Hematopoietic multipotent progenitor cell treated with erythropoietin and hydrocortisone succinate and interleukin-3 and kit ligand, for 17 days (in vitro differentiated cells): ENCODE measurements around the gene NELL2.
"Not testable (repeated sequence)": the region's sequence is repeated elsewhere in the genome, so short reads cannot be mapped to it uniquely, and the experiment has no call there.

ENCODE experiments used
- DNase-seq: peaks from one replicate; pipeline ENCODE4 v3.0.0-alpha.2; 2015; ENCODE audit warnings: low spot score

Gene NELL2

DNA sequence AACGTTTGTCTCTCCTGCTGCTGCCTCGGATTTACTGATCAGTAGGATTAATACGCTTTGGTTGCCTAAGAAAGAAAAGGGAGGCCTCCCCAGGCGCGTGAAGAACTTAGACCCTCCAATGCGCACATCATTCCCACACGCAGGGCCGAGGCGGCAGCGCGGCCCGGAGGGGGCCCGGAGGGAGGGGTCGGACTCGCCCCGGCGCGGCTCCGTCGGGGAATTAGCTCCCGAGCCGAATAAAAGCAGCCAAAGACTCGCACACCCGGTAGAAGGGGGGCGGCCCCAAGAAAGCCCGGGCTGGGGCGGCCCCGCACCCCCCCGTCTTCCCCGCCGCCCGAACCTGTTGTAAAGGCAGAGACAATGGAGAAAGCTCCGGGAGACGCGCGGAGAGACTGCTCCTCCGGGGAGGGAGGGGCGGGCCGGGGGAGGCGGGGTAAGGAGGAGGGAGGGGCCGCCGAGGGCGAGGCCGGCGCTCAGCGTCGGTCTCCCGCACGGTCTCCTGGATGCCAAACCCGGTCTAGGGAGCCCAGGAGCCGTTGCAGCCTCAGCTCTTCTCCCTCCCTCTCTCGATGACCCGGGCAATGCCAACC, at the start of gene NELL2:
TSS of gene NELL2 (minus strand) at position 362 of the 590 bp plus-strand sequence. CDS start 446 bp downstream, outside the sequence.
- DNase-seq: no peak

DNA sequence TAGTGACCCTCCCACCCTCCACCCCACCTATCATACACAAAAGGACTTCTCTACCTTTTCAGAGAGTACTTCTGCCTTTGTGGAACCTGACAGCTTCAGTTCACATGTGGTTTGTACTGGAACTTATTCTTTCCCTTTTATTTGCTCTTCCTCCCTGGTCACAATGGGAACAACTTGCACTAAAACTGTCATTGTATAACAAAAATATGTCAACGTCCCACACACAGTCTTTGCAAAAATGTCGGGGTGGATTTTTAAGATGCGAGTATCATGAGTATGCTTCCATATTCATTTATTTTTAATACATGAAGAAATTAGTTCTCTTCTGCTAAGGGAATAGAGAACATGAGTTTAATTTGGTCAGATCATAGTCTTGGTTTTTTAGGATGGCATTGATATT, 45.6 kb upstream of the NELL2 start:
- DNase-seq: no peak

DNA sequence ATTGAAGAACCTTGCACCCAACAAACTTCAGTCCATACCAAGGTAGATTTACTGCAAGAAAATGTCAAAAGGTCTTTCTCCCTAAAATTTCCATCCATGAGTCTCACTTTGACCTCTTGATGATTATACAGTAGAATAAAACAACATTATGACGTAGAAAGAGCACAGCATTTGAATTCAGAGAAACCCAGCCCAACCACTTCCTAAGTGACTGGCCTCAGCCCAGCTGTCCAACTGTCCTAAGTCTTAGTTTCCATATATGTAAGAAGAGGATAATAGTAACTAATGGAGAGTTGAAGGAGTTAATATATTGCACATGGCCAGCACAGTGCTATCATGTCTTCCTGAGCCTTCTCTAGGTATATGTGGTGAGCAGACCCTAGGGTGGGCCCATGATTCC, 41.0 kb upstream of the NELL2 start:
- no peak for DNase-seq

DNA sequence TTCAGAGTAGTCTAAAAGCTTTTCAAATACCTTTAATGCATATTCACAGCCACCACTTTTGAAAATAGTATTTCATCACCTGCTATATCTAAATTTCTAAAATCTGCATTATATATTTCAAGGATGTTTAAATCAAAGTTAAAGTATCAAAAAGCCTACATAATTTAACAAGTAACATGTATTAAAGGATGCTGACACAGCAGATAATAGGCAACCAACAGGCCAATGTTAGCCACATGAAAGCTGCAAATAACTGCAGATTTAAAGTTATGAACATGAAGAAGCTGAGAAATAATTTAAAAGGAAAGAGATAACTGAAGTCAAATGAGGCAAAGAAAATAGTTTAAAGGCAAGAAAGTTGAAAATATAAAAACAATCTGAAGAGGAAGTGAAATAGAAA, 39.8 kb upstream of the NELL2 start:
- no peak for DNase-seq

DNA sequence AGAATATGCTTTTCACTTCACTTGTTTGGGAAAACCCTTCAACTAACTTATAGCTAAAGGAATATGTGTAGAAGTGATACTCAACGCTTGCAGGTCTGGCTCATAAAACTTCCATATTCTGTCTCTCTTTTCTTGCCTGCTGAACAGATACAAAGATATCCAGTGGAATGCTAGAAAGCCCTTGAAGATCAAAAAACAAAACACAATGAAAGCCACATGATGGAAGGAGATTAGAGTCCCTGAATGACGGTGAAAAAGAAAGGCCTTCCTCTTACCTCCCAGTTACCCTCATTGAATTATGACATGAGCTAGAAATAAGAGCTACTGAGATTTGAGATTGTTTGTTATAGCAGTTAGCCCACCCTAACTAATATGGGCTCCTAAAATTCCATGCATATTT, 28.2 kb upstream of the NELL2 start:
- no peak for DNase-seq

DNA sequence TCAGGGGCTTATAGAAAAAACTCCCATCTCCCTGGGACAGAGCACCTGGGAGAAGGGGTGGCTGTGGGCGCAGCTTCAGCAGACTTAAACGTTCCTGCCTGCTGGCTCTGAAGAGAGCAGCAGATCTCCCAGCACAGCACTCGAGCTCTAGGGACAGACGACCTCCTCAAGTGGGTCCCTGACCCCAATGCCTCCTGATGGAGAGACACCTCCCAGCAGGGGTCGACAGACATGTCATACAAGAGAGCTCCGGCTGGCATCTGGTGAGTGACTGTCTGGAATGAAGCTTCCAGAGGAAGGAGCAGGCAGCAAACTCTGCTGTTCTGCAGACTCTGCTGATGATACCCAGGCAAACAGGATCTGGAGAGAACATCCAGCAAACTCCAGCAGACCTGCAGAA, 22.0 kb upstream of the NELL2 start:
- DNase-seq: not testable (repeated sequence)

DNA sequence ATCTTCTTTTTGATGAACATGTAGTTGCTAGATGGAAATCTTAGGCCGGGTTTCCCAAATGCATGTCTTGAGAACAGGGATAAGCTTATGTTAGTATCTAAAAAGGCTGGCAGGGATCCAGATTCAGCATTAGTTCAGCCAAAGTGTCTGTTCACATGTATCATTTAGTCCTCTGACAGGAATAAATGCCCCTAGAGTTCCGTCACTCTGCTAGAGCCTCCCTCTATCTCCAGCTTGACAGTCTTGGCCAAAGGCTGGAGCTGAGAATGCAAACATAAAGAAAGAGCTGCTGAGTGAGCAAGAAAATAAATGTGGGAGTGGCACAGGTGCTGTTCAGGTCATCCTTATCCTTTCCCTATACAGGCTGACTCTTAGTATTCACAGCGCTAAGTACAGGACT, 13.8 kb upstream of the NELL2 start:
- DNase-seq: peak; percentile 11

DNA sequence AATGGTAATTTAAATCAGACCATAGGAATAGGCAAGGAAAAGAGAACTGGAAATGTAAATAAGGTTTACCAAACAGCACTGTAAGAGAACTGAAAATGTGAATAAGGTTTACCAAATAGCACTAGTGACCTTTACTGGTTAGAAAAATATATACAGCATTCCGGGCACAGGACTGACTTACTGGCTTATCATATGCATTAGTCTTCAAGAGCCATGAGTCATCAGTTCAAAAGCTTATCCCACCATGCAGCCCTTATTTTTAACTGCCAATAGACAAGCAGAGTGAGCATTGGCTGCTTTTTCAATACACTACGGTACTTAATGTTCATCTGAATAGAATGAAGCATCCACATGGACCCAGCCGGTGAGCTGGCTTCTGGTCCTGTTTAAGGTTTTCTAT, 13.0 kb upstream of the NELL2 start:
- DNase-seq: peak; percentile 38

DNA sequence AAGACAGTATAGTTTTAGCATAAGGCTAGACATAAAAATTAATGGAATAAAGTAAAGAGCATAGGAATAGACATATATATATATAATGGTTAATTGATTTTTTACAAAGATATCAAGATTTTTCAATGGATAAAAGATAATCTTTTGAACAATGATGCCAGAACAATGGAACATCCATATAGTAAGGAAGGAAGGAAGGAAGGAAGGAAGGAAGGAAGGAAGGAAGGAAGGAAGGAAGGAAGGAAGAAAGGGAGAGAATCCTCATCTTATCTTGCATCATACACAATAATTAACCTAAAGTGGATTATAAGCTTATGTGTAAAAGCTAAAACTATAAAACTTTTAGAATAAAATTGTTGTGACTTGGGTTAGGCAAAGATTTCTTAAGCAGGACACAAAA, 9.8 kb upstream of the NELL2 start:
- DNase-seq: no peak

DNA sequence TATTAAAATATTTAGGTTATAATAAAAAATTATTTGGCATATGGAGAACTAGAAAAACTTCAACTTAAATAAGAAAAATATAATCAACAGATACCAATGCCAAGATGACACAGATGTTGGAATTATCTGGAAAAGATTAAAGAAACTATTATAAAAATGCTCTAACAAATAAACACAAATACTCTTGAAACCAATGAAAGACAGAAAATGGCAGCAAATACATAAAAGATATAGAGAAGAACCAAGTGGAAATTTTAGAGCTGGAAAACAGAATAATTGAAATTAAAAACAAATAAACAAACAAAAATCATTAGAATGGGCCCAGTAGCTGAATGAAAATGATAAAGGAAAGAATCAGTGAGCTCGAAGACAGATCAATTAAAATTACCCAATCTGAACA, 5.1 kb upstream of the NELL2 start:
- DNase-seq: no peak

DNA sequence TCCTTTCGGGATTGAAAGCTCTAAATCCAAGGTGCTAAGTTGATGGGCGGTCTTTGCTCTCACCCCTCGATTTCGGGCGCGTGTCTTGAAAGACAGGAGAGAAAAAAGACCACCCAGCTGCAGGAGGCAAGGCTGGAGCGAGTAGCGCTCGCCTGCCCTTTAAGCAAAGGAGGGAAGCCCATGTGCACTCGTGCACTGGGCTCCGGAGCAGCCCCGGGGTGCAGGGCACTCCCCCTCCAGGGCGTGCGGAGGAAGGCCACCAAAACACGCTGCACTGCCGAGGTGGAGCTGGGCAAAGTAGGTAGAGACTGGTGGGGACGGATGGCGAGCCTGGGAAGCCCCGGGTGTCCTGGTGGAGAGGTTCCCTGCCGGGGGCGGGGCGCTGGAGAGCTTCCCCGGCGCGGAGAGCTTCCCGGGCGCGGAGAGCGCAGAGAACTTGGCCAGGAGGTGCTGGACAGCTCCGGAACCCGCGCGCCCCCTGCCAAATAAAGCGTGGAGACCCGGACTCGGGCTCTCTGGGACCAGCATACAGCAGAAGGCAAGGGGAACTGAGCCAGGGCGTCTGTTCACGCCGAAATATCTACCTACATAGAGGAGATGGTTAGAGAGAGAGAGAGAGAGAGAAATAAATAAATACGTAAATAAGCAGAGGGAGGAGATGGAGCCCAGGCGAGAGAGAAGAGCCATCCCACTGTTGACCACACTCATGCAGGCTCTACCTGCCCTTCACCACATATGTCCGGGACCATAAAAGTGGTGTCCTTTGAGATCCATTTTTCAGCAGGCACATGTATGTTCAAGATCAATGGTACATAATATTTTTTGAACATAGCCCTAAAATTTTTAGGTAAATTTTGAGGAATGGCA, 662 bp upstream of the NELL2 start:
- no peak for DNase-seq

DNA sequence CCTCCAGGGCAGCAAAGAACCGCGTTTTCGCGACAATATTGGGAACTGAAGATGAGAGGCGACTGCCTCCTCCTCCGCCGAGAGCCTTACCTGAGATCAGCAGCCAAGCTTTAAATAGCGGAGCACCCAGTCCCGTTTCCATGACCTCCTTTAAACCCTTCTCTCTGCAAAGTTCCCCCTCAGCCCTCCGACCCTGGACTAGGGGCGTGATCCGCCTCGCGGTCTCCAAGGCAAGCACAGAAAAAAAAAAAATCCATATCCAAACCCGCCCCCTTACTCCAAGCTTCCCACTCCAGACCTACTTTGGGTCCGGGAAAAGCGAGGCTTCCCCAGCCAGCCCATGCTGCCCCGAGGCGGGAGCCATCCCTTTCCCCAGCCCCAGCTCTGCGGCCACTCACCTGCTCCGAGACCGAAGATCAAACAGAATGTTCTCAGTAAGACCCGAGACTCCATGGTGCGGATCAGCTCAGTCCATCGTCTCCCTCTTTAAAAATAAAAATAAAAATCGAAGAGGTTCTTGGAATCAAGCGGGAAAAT, 630 bp downstream of the NELL2 start:
- DNase-seq: no peak

DNA sequence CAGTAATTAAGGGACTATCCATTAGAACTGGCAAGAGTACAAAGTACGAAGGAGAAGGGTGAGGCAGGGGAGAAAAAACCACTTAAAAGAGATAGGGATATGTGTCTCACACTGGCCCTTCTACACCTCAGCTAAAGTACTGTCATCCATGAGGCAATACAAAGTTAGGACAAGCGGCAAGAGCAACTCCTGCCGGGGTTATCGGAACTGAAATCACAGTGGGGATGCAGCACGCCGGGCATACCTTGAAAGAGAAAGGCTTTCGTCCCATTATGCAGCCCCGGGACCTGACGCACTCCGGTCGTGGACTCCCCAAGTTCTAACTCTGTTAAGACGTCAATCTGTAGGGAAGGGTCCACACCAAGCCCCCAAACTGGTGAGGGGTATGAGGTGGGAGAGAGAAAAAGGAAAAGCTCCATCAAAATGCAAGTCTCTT, 1.1 kb downstream of the NELL2 start:
- no peak for DNase-seq

DNA sequence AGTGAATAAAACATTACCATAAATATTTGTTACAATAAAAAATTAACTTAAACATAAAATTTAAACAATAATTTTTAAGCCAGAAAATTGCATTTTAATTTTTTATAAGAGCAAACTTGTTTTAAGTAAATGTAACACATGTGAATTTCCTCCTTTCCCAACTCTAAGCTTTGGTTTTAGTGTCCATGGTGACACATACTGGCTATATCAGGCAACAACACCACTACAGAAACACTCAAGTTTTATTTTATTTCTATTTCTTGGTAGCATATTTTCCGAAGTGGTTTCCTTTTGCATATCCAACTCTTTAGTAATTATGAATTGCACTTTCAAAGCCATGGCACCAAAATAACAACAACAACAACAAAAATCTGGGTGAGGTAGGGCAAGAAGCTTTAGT, 2.2 kb downstream of the NELL2 start:
- DNase-seq: no peak

DNA sequence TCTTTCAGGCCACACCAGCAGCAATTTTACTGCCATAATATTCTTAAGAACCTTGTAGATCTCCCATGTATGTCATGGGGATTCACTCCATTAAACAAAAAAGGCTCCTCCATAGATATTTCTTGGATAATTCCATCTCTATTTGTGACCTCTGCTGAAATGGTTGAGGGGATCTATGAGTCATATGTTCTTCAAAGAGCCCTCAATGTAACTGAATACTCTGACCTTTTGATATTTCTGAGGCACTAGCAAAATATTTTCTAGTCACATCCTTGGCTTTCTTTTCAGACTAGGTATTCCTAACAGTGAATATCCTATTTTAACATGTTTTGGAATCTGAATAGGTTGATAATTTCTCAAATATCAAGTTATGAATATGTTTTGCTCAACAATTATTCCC, 6.6 kb downstream of the NELL2 start:
- DNase-seq: no peak

DNA sequence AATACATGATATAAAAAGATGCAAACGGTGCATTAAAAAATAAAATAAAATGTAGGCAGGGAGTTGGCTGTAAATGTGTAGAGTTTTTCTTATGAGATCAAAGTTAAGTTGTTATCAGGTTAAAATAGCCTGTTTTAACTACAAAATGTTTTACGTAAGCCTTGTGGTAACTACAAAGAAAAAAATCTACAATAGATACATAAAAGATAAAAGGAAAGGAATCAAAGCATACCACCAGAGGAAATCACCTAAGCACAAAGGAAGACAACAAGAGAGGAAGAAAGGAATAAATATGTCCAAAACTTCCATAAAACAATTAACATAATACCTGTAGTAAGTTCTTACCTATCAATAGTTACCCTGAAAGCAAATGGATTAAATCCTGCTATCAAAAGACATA, 12.2 kb downstream of the NELL2 start:
- DNase-seq: no peak

DNA sequence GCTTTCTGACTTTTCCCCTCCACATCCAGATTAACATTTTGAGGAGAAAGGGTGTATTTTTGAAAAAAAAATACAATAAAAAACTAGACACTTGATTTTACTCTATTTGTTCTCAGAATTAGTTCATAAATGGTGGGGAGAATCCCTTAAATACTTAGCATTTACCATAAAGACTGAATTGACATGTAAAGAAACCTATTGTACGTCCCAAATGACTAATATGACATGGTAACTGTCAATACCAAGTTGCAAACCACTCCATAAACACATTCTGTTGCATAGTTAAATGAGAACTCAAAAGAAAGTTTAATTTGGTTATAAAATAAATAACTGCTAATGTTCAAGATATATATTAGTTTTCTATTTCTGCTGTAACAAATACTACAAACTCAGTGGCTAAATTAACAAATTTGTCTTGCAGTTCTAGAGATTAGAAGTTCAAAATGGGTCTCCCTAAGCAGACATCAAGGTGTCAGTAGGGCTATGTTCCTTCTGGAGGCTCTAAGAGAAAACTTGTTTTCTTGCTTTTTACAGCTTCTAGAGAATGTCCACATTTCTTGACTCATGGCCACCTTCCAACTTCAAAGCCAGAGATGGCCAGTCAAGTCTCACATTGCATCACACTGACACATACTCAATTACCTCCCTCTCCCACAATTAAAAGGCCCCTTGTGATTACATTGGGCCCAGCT, 16.0 kb downstream of the NELL2 start:
- no peak for DNase-seq

DNA sequence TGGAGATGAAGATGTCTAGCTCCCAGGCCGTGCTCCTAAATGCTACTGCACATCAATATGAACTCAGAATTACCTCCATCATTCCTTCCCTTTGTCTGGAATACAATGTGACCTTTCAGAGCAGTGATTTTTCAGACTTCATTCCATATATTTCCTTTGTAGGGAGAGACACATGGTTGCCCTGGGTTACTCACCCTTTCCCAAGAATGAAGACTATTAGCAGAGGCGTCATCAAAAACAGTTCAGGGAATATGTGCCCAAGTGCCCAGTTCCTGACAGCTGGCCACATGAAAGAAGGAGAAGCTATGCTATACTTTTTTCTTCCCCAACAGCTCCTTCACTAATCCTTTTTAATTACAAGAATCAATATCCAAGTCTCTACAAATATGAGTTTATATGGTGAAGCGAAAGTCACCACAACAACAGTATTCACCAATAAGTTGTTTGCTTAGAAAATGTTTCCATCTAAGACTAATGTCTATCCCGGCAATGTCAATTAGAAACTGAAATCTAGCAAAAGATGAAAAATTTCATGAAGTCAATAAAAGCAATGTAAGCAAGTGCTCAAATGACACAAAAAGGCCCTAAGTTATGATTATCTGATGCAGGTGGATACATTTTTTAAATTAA, 17.8 kb downstream of the NELL2 start:
- no peak for DNase-seq

DNA sequence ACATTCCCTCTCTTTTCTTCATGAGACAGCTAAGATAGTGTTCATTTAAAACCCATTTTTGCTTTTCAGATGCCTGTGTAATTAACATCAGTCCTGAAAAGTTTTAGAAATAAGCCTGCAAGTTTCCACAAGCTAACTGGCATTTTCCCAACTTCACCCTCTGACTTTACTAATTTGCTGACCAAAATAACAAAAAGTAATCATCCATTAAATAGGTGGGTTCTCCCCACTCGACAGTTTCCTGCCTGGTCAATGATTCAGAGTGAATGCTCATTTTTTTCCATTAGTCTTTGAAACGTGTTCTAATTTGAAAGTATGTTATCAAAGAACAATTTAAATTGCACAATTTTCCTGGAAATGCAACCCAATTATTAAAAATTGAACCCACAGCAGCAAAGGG, 23.6 kb downstream of the NELL2 start:
- DNase-seq: no peak

DNA sequence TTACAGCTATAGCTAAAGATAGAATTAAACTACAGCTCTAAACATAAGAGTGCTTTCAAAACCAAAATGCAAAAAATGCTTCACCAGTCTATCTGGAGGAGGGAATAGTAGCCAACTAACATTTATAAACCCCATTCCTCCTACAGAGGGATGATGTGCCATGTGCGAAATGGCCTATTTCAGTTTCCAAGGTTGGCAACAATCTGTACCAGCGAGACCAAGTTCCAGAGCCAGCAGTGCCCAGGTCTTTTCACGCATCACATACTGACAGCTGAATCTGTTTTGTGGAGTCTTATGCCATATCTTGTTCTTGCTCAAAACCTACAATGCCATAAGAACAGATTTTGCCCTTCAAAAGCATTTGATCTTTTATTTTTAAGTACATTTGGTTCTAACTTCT, 24.5 kb downstream of the NELL2 start:
- no peak for DNase-seq

DNA sequence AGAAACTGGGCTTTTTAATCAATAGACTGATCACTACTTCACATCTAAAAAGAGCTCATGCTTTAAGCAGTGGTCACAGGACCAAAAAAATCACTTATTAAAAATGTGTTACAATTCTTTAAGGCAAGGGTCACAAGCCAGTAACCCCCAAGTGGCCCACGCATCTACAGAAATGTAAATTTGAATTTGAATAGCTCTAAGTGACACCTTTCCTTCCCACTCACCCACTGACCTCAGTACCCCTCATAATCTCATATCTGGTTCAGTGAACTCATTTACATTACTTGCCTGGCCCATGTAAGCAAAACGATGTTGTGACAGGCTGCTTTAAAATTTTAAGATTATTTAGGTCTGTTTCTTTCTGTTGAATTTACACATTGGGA, 27.4 kb downstream of the NELL2 start:
- DNase-seq: no peak

DNA sequence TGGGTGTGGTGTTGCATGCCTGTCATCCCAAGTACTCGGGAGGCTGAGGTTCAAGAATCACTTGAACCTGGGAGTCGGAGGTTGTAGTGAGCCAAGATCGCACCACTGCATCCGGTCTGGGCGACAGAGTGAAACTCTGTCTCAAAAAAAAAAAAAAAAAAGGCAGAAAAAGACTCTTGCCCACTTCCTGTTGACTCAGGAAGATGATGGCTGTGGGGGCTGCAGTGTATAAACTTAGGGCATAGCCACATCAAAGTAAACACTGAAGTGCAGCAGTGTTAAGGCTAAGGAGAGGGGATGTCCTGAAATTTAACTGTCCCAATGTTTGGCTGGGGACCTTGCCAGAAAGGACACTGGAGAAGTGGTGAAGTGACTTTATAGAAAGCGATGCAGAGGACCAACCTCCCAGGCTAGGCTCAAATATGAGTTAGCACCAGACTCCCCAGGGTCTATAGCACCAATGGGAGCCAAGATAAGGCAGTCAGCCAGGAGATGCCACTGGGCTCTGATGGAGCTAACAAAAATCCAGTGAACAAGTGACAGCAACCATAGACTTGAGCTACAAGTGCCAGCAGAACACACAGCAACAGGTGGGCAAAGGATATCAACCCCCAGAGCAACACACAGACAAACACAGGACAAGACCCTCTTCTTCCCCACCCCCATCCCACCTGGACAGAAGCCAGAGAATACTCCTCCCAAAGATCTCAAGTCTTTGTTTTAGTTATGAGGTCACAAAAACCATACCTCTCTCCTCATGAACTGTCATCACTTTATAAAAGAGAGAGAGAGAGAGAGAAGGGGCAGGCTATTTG, 28.0 kb downstream of the NELL2 start:
- no peak for DNase-seq
